ENCODE data around the gene SPPL2C.

Gene SPPL2C

DNA sequence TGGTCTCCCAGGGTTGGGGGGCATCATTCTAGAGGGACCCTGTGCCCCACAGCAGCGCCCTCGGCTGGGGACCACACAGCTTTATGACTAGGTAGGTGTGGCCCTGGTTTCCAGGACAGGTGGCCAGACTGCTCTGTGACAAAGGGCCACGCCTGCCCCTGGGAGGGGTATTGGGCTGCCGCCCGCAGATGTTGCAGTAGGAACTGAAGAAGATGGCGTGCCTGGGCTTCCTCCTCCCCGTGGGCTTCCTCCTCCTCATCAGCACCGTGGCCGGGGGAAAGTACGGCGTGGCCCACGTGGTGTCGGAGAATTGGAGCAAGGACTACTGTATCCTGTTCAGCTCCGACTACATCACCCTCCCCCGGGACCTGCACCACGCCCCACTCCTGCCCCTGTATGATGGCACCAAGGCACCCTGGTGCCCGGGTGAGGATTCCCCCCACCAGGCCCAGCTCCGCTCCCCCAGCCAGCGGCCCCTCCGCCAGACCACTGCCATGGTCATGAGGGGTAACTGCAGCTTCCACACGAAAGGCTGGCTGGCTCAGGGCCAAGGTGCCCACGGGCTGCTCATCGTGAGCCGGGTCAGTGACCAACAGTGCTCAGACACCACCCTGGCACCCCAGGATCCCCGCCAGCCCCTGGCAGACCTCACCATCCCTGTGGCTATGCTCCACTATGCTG lies at the start of gene SPPL2C:
TSS of gene SPPL2C (plus strand) at position 187 of the 681 bp plus-strand sequence. CDS start at position 213, 26 bp downstream.
- DNase-seq: no peak

DNA sequence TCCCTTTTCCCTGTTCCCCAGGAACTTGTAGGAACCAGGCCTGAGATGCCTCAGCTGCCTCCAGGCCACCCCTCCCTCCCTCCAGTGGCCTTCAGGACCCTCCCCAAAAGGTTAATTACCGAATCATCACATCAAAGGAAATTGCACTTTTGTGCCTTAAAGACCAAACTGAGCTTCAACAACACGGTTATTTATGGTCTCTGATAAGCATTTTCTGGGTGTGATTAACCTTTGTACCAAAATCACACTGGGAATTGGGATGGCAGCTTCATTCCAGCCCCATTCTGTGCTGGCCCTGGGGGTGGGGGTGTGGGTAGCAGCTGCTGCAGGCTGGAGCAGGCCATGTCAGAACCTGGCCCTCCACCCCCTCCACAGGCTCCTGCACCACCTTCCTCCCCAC lies 43.9 kb upstream of the SPPL2C start:
- no peak for DNase-seq

GRCh38 chr17:45801421-45801820 lies 43.3 kb upstream of the SPPL2C start:
- DNase-seq: no peak

DNA sequence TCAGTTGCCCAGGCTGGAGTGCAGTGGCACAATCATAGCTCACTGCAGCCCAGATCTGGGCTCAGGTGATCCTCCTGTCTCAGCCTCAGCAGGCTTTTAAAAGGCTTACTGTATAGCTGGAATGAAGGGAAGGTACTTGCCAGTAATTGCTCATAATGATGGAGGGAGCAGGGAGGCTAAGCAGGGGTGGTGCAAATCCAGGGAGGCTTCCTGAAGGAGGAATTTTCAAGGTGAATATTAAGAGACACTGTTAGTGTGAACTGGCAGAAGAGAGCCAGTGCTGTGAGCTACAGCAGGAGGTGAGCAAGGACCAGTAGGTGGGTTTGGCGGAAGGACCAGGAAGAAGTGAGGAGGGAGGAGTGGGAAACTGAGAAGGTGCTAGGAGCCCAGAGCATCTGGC lies 35.8 kb upstream of the SPPL2C start:
- DNase-seq: no peak

DNA sequence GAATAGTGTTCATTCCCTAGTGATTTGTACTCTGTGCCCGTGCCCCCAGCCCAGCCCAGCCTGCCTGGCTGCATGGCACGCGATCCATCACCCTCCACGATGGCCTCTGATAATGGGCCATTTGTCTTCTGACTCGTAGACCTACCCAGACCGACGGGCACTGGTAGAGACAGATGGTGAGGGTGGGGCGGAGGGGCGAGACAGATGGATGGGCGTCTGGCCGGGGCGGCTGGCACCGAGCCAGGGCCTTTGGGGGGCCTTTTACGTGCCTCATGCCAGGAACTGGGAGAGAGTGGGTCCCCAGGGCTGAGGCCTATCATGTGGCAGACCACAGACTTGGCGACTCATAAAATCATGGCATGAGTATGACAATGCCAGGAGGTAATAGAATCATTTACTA lies 35.2 kb upstream of the SPPL2C start:
- DNase-seq: no peak

- DNase-seq: no peak
Measured at GRCh38 chr17:45812102-45812501, 32.6 kb upstream of the SPPL2C start.

DNA sequence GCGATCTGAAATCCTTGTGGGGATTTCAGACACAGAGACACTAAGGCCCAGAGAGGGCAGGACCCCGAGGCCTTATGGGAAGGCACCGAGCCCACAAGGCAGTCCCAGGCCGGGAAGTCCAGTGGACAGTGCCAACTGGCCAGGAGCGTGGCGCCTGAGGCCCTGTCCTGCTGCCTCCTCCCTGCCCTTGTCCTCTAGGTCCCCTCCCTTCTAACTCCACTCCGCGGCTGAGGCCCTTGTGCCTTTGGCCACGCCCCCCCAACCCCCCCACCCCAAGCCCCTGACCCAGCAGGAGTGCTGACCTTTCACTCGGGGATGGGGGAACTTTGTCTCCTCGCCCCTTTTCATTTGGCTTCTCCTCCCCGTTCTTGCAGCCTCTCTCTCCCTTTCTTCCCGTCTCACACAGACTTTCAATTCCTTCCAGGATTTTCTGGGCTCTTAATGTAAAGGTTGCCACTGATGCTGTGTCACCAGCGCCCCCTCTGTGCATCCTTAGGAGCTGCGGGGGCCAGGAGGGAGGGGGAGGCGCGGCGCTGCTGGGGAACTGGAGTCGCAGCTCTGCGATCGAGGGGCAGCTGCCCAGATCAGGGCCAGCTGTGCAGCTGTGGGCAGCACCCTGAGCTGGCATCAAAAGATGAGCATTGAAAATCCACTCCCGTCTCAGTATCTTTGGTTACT lies 31.5 kb upstream of the SPPL2C start:
- DNase-seq: no peak

GRCh38 chr17:45814622-45815606 lies 29.8 kb upstream of the SPPL2C start:
- DNase-seq: no peak

- DNase-seq: no peak
Measured at GRCh38 chr17:45815752-45816151, 28.9 kb upstream of the SPPL2C start.

- DNase-seq: no peak
Measured at GRCh38 chr17:45818041-45818440, 26.6 kb upstream of the SPPL2C start.

GRCh38 chr17:45818699-45819098 lies 26.0 kb upstream of the SPPL2C start:
- DNase-seq: no peak

GRCh38 chr17:45819632-45820031 lies 25.0 kb upstream of the SPPL2C start:
- DNase-seq: no peak

GRCh38 chr17:45820052-45820780 lies 24.5 kb upstream of the SPPL2C start:
- no peak for DNase-seq

DNA sequence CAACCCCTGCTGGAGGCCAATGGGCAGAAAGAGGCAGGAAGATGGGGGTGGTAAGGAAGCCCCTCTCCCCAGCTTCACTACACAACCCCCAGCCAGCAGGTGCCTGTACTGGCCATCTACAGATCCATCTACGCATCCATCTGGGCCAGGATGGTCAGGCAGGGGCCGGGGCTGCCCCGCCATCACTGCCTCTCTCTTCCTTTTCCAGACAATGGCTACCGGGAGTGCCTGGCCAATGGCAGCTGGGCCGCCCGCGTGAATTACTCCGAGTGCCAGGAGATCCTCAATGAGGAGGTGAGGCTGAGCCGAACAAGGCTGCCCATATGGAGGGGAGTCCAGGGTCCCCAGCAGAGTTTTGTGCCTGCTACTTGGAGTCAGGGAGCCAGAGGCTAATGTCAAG lies 23.5 kb upstream of the SPPL2C start:
- DNase-seq: no peak

- peak; percentile 9 for DNase-seq
Measured at GRCh38 chr17:45823598-45823997, 21.1 kb upstream of the SPPL2C start.

DNA sequence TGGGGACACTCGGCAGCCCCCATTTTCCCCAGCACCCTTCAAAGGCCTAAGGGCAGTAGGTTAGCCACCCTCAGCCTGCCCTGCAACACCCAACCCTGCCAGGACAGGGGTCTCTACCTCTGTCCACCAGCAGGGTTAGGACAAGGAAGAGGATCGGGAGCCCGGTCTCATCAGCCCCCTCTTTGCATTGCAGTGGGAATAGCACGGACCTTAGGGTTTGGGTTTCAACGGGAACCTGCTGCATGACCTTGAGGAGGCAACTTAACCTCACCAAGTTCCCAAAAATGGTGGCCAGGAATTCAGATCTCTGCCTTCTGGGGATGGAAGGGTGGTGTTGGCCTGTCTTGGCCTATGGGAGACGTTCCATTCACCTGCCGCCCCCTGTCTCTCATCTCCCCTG lies 20.2 kb upstream of the SPPL2C start:
- no peak for DNase-seq

DNA sequence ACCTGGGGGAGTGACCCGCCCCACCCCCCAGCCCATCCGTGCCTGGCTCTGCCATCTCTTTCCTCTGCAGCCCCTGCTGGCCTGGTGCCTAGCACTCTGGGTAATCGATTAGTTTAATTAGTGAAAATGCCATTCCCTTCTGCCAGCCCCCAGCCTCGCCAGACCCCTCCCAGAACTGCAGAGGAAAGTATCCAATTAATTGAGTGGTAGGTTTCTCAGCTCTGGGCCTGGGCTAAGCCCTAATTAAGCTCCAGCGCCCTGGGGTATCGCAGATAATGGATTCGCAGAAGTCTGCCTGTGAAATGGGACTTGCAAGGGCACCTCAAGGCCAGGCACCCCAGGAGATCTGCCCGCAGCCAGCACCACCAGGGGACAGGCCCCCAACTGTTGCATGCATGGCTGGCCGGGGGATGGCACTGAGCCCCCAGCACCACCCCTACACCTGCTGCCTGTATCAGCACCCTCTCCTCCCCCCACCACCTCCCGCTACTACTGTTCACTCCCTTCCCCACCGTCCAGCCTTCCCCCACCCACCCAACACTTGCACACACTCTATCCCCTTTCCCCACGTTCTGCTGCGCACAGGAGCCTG lies 19.7 kb upstream of the SPPL2C start:
- no peak for DNase-seq

DNA sequence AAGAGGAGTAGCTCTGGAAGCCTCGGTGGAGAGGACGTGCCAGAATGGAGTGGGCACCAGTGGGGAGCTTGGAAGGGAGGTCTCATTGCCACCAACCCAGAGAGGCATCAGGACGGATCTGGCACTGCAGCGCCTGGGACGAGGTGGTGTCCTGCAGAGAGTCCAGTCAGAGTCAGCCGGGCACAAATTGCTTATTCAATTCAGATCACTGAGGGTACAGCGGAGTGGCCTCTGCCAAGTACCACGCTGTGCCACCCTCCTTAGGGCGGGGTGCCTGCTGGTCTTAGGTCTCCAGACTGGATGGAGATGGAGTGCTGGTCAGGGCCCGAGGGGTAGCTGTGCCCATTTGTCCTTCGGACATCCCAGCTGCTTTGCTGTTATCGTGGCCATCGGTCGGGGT lies 18.9 kb upstream of the SPPL2C start:
- DNase-seq: no peak

GRCh38 chr17:45826919-45827588 lies 17.6 kb upstream of the SPPL2C start:
- DNase-seq: no peak

- DNase-seq: no peak
Measured at GRCh38 chr17:45828171-45828570, 16.5 kb upstream of the SPPL2C start.

DNA sequence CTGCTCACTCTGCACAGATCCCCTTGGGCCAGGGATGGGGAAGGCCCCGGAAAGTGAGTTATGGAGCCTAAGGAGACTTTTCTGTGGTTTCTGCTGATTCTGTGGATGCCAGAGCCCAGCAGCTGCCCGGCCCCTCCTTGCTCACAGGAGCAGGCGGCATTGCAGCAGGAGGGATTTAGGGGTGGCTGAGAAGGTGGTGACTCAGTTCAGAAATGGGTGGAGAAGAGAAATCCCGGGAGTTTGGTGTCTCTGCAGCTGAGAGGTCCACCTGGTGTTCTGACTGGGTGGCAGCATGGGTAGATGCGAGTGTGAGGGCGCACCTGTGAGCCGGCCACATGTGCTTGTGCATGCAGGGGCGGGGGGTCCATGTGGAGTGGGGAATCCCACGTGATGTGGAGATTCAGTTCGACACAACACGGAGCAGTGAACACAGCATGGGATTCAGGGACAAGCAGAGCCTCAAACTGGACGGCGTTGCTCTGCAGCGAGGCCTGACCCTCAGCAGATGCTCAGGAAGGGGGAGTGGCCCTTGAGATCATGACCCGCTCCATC lies 16.0 kb upstream of the SPPL2C start:
- DNase-seq: no peak

GRCh38 chr17:45833920-45834319 lies 10.8 kb upstream of the SPPL2C start:
- DNase-seq: no peak
